HG03108 (cell line): ENCODE data around the gene IQSEC3.

Experiments used
- ATAC-seq: cut with Tn5 transposase; IDR thresholded peaks from one replicate; pipeline ENCODE4 v1.9.1; 2021; ENCODE audit warnings: moderate library complexity; ENCODE audit not compliant: unreplicated experiment

Gene IQSEC3

DNA sequence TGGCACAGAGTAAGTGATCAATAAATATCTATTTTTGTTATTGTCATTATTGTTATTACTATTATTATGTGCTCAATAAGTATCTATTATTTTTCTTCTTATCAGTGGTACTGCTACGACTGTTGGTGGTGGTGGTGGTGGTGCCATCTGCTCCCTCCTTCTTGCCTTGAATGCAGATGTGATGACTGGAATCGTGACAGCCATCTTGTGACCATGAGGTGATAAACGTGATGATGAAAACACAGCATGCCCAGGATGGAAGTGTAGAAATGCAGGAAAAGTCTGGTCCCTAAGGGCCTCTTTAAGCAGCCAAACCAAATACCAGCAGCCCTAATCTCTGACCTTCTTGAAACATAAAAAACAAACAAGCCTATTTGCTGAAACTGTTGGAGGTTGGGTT, 125.0 kb downstream of the IQSEC3 start:
- no peak for ATAC-seq

GRCh38 chr12:193261-193660, 126.7 kb downstream of the IQSEC3 start:
- no peak for ATAC-seq

DNA sequence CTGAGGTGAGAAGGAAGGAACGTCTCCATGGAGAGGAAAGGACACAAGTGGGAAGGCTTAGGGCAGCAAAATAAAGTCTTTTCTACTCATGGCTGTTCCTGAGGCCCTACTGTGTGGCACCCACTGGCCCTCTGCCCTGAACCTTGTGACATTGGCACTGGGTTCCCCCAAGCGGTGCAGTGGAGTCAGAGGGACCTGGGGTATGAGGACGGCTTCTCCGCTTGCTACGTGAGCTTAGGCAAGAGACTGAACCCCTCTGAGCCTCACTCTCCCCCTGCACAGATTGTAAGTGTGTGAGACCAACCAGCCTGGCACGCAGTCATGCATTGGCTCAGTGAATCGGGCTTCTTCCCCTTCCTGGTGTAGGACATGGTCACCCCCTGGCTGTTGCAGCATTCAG, 127.7 kb downstream of the IQSEC3 start:
- ATAC-seq: no peak

- no peak for ATAC-seq
Measured at GRCh38 chr12:195156-195555, 128.6 kb downstream of the IQSEC3 start.

DNA sequence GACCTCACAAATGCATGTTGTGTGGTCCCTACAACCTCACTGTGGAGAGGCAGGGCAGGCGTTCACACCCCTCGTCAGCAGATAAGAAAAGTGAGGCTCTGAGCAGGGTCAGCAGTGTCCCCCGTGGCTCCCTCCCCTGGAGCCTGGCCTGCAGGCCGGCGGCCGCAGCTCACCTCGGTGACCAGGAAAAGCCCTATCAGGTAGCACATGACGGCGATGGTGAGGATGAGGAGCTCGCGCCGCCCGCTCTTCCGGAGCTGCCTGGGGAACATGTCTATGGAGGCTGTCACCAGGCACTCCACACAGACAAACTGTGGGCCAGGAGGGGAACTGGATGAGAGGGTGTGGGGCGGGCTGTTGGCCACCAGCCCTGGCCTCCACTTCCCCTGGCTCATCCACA, 129.4 kb downstream of the IQSEC3 start:
- ATAC-seq: no peak

DNA sequence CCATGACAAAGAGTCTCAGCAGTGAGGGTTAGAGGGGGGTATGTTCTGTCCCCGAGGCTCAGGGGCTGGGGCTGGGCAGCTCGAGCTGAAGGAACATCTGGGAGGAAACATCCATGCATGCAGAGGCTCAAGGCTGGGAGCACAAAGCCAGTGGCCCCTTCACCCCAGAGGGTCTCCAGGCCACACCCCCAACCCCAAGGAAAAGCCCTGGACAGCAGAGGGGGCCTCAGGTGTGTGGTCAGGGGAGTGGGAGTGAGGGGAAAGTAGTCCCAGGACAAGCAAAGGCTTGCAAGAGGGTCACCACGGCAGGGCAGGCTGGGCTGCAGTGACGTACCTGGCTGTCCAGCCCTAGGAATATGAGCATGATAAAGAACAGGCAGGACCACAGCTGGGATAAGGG, 129.9 kb downstream of the IQSEC3 start:
- ATAC-seq: no peak

- ATAC-seq: no peak
Measured at GRCh38 chr12:197347-197746, 130.8 kb downstream of the IQSEC3 start.

GRCh38 chr12:197911-198695, 131.5 kb downstream of the IQSEC3 start:
- ATAC-seq: no peak

DNA sequence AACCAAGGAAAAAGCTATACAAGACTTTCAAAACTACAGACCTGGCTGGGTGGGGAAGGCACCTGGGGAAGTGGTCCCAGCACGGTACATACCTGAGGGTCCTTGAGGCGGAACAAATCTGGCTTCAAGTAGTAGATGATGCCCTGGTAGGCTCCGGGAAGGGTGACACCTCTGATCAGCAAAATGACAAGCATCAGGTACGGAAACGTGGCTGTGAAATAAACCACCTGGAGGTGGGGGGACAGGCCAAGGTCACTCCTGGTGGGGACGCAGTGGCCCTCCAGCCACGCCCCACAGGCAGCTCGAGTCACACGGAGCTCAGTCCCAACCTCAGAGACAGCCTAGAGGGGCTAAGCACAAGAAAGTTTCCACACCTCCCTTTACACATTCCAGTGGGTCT, 132.1 kb downstream of the IQSEC3 start:
- no peak for ATAC-seq

DNA sequence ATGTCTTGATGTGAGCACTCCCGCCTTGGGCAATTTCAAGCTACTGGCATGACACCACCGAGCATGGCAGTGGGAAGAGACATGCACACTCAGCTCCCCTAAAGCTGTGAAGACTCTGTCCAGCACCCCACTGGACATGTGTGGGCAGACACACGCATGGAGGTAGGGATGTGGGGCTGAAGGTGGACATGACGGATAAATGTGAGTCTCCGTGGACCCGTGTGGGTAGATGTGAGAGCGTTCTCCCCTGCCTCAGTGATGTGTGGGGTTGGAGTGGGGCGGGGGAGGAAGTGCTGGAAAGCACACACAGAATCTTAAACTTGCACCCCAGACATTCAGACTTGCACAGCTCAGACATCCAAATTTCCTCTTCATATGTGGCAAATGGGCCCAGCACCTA, 134.8 kb downstream of the IQSEC3 start:
- no peak for ATAC-seq

GRCh38 chr12:202081-202731, 135.6 kb downstream of the IQSEC3 start:
- no peak for ATAC-seq

DNA sequence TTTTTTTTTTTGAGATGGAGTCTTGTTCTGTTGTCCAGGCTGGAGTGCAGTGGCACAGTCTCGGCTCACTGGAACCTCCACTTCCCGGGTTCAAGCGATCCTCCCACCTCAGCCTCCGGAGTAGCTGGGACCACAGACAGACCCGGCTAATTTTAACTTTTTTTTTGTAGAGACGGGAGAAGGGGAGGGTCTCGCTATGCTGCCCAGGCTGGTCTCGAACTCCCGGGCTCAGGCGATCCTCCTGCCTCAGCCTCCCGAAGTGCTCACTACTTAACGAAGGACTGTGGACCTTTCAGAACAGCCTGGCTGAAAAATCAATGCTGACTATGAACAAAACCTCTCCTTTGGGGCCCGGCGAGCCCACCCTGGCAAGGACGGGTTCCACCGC, 136.5 kb downstream of the IQSEC3 start:
- no peak for ATAC-seq

- ATAC-seq: no peak
Measured at GRCh38 chr12:203462-204260, 137.1 kb downstream of the IQSEC3 start.

DNA sequence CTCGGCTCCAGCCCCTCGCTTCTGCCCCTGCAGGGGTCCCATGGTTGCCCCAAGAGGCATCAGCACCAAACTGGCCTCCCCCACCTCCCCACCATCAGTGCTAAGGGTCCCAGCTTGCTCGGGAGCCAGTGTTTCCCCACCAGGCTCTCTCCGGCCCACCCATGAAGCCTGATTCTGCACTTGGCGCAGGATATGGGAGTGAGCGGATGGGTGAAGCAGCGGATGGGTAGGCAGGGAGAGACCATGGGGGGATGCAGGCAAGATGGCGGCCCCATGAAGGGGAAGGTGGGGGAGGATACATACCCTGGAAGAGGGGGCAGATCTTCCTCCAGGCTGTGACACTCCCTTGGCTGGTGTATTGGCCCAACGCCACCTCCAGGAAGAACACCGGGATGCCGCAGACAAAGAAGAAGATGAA, 137.7 kb downstream of the IQSEC3 start:
- no peak for ATAC-seq

- ATAC-seq: no peak
Measured at GRCh38 chr12:205026-205425, 138.5 kb downstream of the IQSEC3 start.

GRCh38 chr12:206746-207440, 140.3 kb downstream of the IQSEC3 start:
- no peak for ATAC-seq

- ATAC-seq: no peak
Measured at GRCh38 chr12:207804-208203, 141.2 kb downstream of the IQSEC3 start.

- no peak for ATAC-seq
Measured at GRCh38 chr12:208813-209212, 142.2 kb downstream of the IQSEC3 start.

- no peak for ATAC-seq
Measured at GRCh38 chr12:209246-209645, 142.7 kb downstream of the IQSEC3 start.

- no peak for ATAC-seq
Measured at GRCh38 chr12:209851-210250, 143.3 kb downstream of the IQSEC3 start.
